Measurements from ENCODE around the gene AGER. TPM values are rescaled to one million over a fixed set of nuclear protein-coding genes. Genes with fewer than 3 reads are reported as not detected.

The AGER gene
- total RNA-seq, 1 donor from 2014 or later, result 25.7 TPM

DNA sequence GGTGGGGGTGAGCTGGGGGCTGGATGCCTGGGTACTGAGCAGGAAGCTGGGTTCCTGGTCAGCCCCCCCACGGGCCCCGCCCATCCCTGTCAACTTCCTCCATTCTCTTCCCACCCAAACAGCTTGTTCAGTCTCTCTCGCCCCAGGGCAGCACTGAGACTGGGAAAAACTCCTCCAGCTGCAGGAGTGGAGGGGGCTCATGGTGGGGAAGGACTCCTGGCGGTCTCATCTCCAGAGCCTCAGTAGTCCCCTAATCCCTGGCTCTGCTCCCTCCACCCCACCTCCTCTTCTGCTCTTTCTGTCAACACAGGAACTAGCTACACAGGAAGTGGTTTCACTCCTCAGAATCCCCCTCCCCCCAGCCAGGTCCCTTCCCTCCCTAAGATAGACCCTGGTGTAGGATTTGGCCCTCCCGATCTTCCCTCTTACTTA is 8.6 kb upstream of the AGER start, which contains the start of gene GPSM3:
TSS of gene GPSM3 (minus strand) at position 36 of the 432 bp plus-strand sequence. CDS start 130 bp downstream, outside the sequence.
- Mint-ChIP-seq H3K27ac (ENCODE audit: unreplicated experiment) (peak within 1 kb of the TSS; percentile 84), H3K4me1 (peaks cover 68% of the 10 kb centered on the region), H3K36me3 (ENCODE audit: low read depth) (peaks cover under 1% of the 10 kb centered on the region), H3K4me3 (peak within 1 kb of the TSS; percentile 98), H3K9me3 (no peaks in the 10 kb centered on the region), H3K27me3 (ENCODE audit: low read depth) (no peaks in the 10 kb centered on the region)
- DNase-seq (ENCODE audit: low read depth, low spot score), result no peak
- TF ChIP-seq, protein P1, sequence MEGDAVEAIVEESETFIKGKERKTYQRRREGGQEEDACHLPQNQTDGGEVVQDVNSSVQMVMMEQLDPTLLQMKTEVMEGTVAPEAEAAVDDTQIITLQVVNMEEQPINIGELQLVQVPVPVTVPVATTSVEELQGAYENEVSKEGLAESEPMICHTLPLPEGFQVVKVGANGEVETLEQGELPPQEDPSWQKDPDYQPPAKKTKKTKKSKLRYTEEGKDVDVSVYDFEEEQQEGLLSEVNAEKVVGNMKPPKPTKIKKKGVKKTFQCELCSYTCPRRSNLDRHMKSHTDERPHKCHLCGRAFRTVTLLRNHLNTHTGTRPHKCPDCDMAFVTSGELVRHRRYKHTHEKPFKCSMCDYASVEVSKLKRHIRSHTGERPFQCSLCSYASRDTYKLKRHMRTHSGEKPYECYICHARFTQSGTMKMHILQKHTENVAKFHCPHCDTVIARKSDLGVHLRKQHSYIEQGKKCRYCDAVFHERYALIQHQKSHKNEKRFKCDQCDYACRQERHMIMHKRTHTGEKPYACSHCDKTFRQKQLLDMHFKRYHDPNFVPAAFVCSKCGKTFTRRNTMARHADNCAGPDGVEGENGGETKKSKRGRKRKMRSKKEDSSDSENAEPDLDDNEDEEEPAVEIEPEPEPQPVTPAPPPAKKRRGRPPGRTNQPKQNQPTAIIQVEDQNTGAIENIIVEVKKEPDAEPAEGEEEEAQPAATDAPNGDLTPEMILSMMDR (conservative IDR thresholded peaks at IDR 0.05), result no peak

DNA sequence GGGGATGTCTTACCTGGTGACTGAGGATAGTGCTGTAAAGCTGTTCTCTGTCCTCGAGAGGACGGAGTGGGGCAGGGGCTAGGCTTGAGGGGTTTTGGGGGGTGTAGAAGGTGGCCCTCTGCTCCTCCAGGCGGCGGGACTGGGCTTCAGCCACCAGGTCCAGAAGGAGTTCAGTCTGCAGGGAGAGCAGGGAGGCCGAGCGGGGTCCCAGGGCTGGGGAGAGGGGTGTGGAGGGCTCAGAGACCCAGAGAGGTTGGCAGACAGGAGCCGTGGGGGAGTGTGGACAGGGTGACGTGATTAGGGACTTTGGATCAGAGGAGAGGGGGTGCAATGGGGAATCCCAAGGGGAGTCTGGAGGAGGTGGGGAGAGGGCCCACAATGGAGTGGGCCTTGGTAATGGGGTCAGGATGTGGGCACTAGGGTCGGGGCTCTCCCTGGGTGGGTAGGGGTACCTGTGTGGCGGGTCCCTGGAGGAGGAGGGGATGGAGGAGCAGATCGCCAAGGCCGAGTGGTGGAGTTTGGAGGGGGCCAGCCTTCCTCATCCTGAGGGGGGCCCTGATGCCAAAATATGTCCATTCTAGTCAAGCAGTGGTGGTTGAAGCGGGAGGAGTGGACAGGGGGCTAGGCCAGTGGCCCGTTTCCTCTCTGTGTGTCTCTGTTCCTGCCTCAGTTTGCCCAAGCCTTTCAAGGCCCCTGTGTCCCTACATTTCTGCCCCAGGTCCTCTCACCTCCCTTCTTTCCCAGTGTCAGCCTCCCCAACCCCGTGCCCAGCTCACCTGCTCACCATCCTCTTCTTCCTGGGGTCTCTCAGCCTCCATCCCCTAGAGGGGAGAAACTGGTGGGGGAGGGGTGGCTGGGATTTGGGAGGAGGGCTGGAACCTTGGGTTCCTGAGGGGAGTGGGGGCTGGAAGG is 7.9 kb upstream of the AGER start:
- DNase-seq (ENCODE audit: low read depth, low spot score), result no peak

DNA sequence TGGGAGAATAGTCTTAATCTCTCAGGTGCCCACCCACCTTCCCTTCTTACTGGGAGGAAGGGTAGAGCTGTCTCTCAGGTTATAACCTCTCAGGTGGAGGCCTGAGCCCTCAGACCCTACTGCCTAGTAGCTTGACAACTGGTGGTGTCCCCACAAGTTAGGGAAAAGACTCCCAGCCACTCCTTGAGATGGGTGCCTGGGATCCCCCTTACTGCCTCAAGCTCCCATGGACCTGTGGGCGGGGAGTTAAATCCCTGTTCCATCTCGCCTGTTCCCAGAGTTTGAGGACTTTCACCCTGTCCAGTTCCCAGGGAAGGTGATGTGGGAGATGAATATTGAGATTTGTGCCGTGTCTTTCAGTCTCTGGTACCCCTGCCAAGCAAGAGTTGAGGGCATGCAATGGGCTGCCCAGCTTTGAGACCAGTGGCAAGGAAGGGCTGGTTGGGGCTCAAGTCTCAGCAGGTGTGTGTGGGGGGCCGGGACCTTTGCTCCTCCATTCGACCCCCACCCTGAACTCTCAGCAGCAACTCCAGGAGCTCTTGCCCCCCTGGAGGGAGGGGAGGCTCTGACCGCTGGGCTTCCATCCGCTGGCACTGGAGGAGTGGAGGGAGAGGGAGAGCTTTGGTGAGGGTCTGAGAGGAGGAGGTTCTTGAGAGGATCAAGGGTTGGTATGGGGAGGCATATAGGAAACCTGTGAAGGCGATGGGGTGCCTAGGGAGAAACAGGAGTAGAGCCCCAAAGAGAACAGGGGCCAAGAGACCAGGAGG is 7.0 kb upstream of the AGER start:
- Mint-ChIP-seq H3K4me3 (peak overlapping the region; percentile 78), H3K27ac (ENCODE audit: unreplicated experiment) (peak overlapping the region; percentile 84), H3K27me3 (ENCODE audit: low read depth) (no peaks in the 10 kb centered on the region), H3K9me3 (no peaks in the 10 kb centered on the region), H3K36me3 (ENCODE audit: low read depth) (peaks cover 8% of the 10 kb centered on the region), H3K4me1 (peaks cover 73% of the 10 kb centered on the region)
- TF ChIP-seq, protein P1 (conservative IDR thresholded peaks at IDR 0.05), result no peak
- DNase-seq (ENCODE audit: low read depth, low spot score), result no peak

More for the DNA sequence above, 7.9 kb upstream of the AGER start:
- peaks cover 69% of the 10 kb centered on the region for H3K4me1 Mint-ChIP-seq
- H3K27ac Mint-ChIP-seq (ENCODE audit: unreplicated experiment), result peak overlapping the region; percentile 84
- peak overlapping the region; percentile 78 for H3K4me3 Mint-ChIP-seq
- H3K27me3 Mint-ChIP-seq (ENCODE audit: low read depth), result no peaks in the 10 kb centered on the region
- H3K9me3 Mint-ChIP-seq, result no peaks in the 10 kb centered on the region
- TF ChIP-seq, protein P1 (conservative IDR thresholded peaks at IDR 0.05), result no peak
- peaks cover 5% of the 10 kb centered on the region for H3K36me3 Mint-ChIP-seq (ENCODE audit: low read depth)

DNA sequence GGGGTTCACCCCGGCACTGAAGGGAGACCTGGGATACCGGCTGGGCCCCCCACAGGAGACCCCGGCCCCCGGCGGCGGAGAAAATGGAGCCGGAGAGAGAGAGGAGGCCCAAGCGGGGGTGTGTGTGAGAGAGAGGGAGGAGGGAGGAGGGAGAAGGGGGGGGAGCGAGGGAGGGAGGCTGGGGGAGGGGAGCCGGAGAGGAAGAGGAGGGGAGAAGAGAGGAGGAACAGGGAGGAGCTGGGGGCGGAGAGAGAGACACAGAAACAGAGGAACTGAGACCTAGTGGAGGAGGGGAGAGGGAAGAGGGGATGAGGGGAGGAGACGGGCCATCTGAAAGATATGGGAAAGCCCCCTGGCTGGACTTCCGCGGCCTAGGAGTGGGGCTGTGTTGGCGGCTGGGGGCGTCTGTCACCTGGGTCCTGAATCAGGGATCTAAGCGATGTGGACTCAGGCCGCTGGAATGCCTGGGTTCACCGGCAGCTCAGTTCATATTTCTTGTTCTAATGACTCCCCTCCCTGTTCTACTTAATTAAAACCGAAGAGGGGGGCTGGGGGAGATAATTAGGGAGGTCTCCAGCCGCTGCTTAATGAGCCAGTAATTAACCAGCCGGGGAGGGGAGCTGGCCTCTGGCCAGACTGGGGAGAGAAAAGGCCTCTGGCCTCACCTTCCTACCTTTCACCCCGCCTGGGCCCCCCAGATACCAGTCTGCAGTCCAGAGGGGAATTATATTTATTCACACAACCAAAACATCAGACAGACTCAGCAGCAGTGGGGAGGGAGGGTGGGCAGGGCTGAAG is 6.2 kb upstream of the AGER start, which contains the start of gene PBX2:
TSS of gene PBX2 (minus strand) at position 149 of the 798 bp plus-strand sequence. CDS start 287 bp downstream, outside the sequence.
- Mint-ChIP-seq H3K27me3 (ENCODE audit: low read depth) (no peaks in the 10 kb centered on the region), H3K4me3 (peak within 1 kb of the TSS; percentile 92)

More for the DNA sequence above, 6.2 kb upstream of the AGER start, which contains the start of gene PBX2:
- TF ChIP-seq, protein P1 (conservative IDR thresholded peaks at IDR 0.05), result no peak
- no peaks in the 10 kb centered on the region for H3K9me3 Mint-ChIP-seq
- peaks cover 11% of the 10 kb centered on the region for H3K36me3 Mint-ChIP-seq (ENCODE audit: low read depth)
- peak within 1 kb of the TSS; percentile 97 for H3K27ac Mint-ChIP-seq (ENCODE audit: unreplicated experiment)
- peaks cover 77% of the 10 kb centered on the region for H3K4me1 Mint-ChIP-seq
- peak; percentile 67 for DNase-seq (ENCODE audit: low read depth, low spot score)
